Measurements from ENCODE around the gene PLOD1.
"Not testable (repeated sequence)": the region's sequence is repeated elsewhere in the genome, so short reads cannot be mapped to it uniquely, and the experiment has no call there.

PLOD1 gene

GRCh38 chr1:12008355-12008754 is 73.8 kb downstream of the PLOD1 start:
- not testable (repeated sequence) for DNase-seq

- DNase-seq = no peak
These were observed 74.9 kb downstream of the PLOD1 start for GRCh38 chr1:12009318-12009947.

GRCh38 chr1:12010746-12011570 is 76.4 kb downstream of the PLOD1 start:
- DNase-seq = no peak

GRCh38 chr1:12011998-12012397 is 77.5 kb downstream of the PLOD1 start:
- DNase-seq = no peak

- DNase-seq = no peak
These were observed 78.2 kb downstream of the PLOD1 start for GRCh38 chr1:12012560-12013316.

GRCh38 chr1:12014141-12014991 is 79.8 kb downstream of the PLOD1 start:
- no peak for DNase-seq

GRCh38 chr1:12015001-12015491 is 80.5 kb downstream of the PLOD1 start:
- no peak for DNase-seq

- no peak for DNase-seq
These were observed 81.0 kb downstream of the PLOD1 start for GRCh38 chr1:12015499-12015898.

- DNase-seq = no peak
These were observed 81.7 kb downstream of the PLOD1 start for GRCh38 chr1:12016182-12016581.

- DNase-seq = no peak
These were observed 85.5 kb downstream of the PLOD1 start for GRCh38 chr1:12019858-12020509.

- no peak for DNase-seq
These were observed 87.1 kb downstream of the PLOD1 start for GRCh38 chr1:12021616-12022015.

- no peak for DNase-seq
These were observed 87.5 kb downstream of the PLOD1 start for GRCh38 chr1:12022036-12022435.
